Transverse colon (tissue), 4 donors: ENCODE results near the gene LRRN1.

Experiments used
- CTCF ChIP-seq, 5 experiments: fragments of 200-600 bp in 3 of 5; fragments of 450-650 bp in 2 of 5; sonication (generic) in 3 of 5; IDR thresholded peaks; 1 replicate in 2 of 5; 2 replicates in 3 of 5; pipeline ENCODE4 v1.5.1; 2016 to 2017; ENCODE audit warnings: antibody characterized with exemption in 5 of 5, inconsistent platforms in 3 of 5, mild to moderate bottlenecking in 2 of 5, moderate library complexity in 1 of 5
- POLR2A ChIP-seq: fragments of 450-650 bp; IDR thresholded peaks from one replicate; pipeline ENCODE4 v1.6.1; 2016; ENCODE audit warnings: antibody characterized with exemption, mild to moderate bottlenecking, moderate library complexity
- POLR2AphosphoS5 ChIP-seq, 3 donors: sonication (generic); formaldehyde crosslinking; IDR thresholded peaks; one replicate each; pipeline ENCODE4 v1.6.1; 2016; ENCODE audit warnings: antibody characterized with exemption in 3 of 3

DNA sequence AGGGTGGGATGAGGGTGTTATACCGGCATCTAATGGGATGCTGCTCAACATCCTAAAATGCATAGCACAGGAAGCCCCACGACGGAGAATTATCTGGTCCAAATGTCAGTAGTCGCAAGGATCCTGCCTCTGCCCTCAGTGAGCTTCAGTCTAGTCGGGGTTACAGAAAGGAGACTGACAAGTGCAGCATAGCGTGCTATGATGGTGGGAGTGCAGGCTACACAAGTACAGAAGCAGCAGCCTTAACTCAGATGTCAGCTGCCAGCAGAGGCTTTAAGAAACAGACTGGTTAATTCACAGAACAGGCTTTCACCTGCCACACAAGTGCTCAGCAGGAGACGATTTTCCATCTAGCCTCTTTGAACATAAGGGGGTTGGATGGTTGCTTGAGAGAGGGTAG lies 6.9 kb downstream of the LRRN1 start:
- no peak for TF ChIP-seq CTCF (IDR thresholded peaks at IDR 0.05)
- no peak for TF ChIP-seq POLR2AphosphoS5 (IDR thresholded peaks at IDR 0.05)
- no peak for TF ChIP-seq POLR2A
